GM23338 (cell line): Measurements from ENCODE around the gene GBP6. TPM values are rescaled to one million over a fixed set of nuclear protein-coding genes. Genes with fewer than 3 reads are reported as not detected.

Experiments
- ATAC-seq: fragments of 200-7000 bp; cut with Tn5 transposase; 3 replicates; pipeline ENCODE4 v1.9.1; 2020
- DNase-seq: peaks from one replicate; pipeline ENCODE4 v3.0.0-alpha.2; 2015; ENCODE audit warnings: low spot score
- H2AFZ ChIP-seq: fragments of 200-600 bp; sonication (generic); 2 replicates; pipeline ENCODE4 v1.8.0; 2016; ENCODE audit warnings: antibody characterized with exemption, mild to moderate bottlenecking, moderate library complexity
- H3F3A ChIP-seq: fragments of 200-600 bp; sonication (generic); replicated peaks from 2 replicates; pipeline ENCODE4 v1.8.0; 2017; ENCODE audit warnings: antibody characterized with exemption, mixed run types, low read depth
- H3K27ac ChIP-seq: fragments of 200-600 bp; sonication (generic); 2 replicates; pipeline ENCODE4 v1.6.1; 2016; ENCODE audit warnings: low read depth
- H3K27me3 ChIP-seq: fragments of 200-600 bp; sonication (generic); 2 replicates; pipeline ENCODE4 v1.8.0; 2016; ENCODE audit warnings: mild to moderate bottlenecking, mixed run types, moderate library complexity; ENCODE audit not compliant: insufficient read depth
- H3K36me3 ChIP-seq: fragments of 200-600 bp; sonication (generic); 2 replicates; pipeline ENCODE4 v1.8.0; 2016; ENCODE audit warnings: mild to moderate bottlenecking; ENCODE audit not compliant: insufficient read depth
- H3K4me1 ChIP-seq: fragments of 200-600 bp; sonication (generic); 2 replicates; pipeline ENCODE4 v1.8.0; 2016; ENCODE audit warnings: mild to moderate bottlenecking, moderate library complexity; ENCODE audit not compliant: insufficient read depth
- H3K4me2 ChIP-seq: fragments of 200-600 bp; sonication (generic); 2 replicates; pipeline ENCODE4 v1.7.1; 2017; ENCODE audit warnings: mixed run types
- H3K4me3 ChIP-seq: fragments of 200-600 bp; sonication (generic); 2 replicates; pipeline ENCODE4 v1.6.1; 2016; ENCODE audit warnings: mixed run types
- H3K79me2 ChIP-seq: fragments of 200-600 bp; sonication (generic); replicated peaks from 2 replicates; pipeline ENCODE4 v1.8.0; 2017; ENCODE audit warnings: mild to moderate bottlenecking; ENCODE audit not compliant: insufficient read depth
- H3K9me2 ChIP-seq: fragments of 200-600 bp; sonication (generic); 2 replicates; pipeline ENCODE4 v1.8.0; 2017; ENCODE audit not compliant: insufficient read depth
- H4K20me1 ChIP-seq: fragments of 200-600 bp; sonication (generic); replicated peaks from 2 replicates; pipeline ENCODE4 v1.8.0; 2017; ENCODE audit warnings: mild to moderate bottlenecking; ENCODE audit not compliant: insufficient read depth
- H3K27ac Mint-ChIP-seq: 2 replicates; pipeline ENCODE4 v1.8.0; 2020; ENCODE audit warnings: inconsistent platforms, mild to moderate bottlenecking, moderate library complexity, mixed read lengths
- H3K27me3 Mint-ChIP-seq: 3 replicates; pipeline ENCODE4 v1.8.0; 2022; ENCODE audit warnings: low read depth, mild to moderate bottlenecking, moderate library complexity, mixed read lengths, inconsistent platforms; ENCODE audit not compliant: insufficient read depth, poor library complexity
- H3K36me3 Mint-ChIP-seq: 3 replicates; pipeline ENCODE4 v1.8.0; 2021; ENCODE audit warnings: low read depth, mild to moderate bottlenecking, inconsistent platforms, moderate library complexity, mixed read lengths
- H3K4me1 Mint-ChIP-seq: 3 replicates; pipeline ENCODE4 v1.8.0; 2020; ENCODE audit warnings: mild to moderate bottlenecking, inconsistent platforms, mixed read lengths
- H3K4me3 Mint-ChIP-seq: 3 replicates; pipeline ENCODE4 v1.8.0; 2021; ENCODE audit warnings: moderate library complexity, mild to moderate bottlenecking, inconsistent platforms, mixed read lengths
- H3K9me3 Mint-ChIP-seq: 3 replicates; pipeline ENCODE4 v1.8.0; 2020; ENCODE audit warnings: moderate library complexity, mild to moderate bottlenecking, inconsistent platforms, mixed read lengths
- CTCF ChIP-seq, 2 experiments: fragments of 200-600 bp in 1 of 2; sonication (generic) in 1 of 2; conservative IDR thresholded peaks; 2 replicates each; pipeline versions ENCODE4 v1.5.1 to v1.6.1; 2016 to 2017; ENCODE audit warnings: antibody characterized with exemption in 2 of 2, low read depth in 2 of 2, mild to moderate bottlenecking in 2 of 2, moderate library complexity in 1 of 2
- ETS1 ChIP-seq: IDR thresholded peaks from 2 replicates; pipeline ENCODE4 v1.6.1; 2016; ENCODE audit warnings: antibody characterized with exemption
- JUNB ChIP-seq: IDR thresholded peaks from one replicate; pipeline ENCODE4 v1.6.1; 2016; ENCODE audit warnings: antibody characterized with exemption; ENCODE audit not compliant: unreplicated experiment
- NANOG ChIP-seq: IDR thresholded peaks from 2 replicates; pipeline ENCODE4 v1.6.1; 2016; ENCODE audit warnings: antibody characterized with exemption, borderline replicate concordance
- REST ChIP-seq: IDR thresholded peaks from one replicate; pipeline ENCODE4 v1.6.1; 2018; ENCODE audit warnings: antibody characterized with exemption; ENCODE audit not compliant: unreplicated experiment
- ZNF114 ChIP-seq: fragments of 250-450 bp; sonication (Bioruptor Pico); IDR thresholded peaks from 2 replicates; pipeline ENCODE4 v1.5.0; 2020; ENCODE audit warnings: mild to moderate bottlenecking, moderate library complexity
- ZNF331 ChIP-seq: fragments of 250-450 bp; sonication (Bioruptor Pico); IDR thresholded peaks from 2 replicates; pipeline ENCODE4 v1.5.0; 2020; ENCODE audit warnings: low read depth, mild to moderate bottlenecking, moderate library complexity
- ZNF462 ChIP-seq: fragments of 250-450 bp; sonication (Bioruptor Pico); IDR thresholded peaks from 2 replicates; pipeline ENCODE4 v1.5.0; 2020; ENCODE audit warnings: mild to moderate bottlenecking, moderate library complexity
- polyA plus RNA-seq: library from polyadenylated mRNA; unstranded; fragments of >200 nt; fragmentation: Nextera tagmentation; extraction: Ambion mirVana; gene quantifications from 2 replicates; pipeline ENCODE4 v1.2.1, GENCODE V29; 2016
- total RNA-seq: library from RNA; depleted of rRNA; stranded (reverse); fragments of >200 nt; shearing (Covaris generic); gene quantifications from 2 replicates; pipeline ENCODE4 v1.2.3, GENCODE V29; 2014

GBP6 gene
- total and polyA plus RNA-seq, 2 experiments from 2014 or later: not detected

- no peak for TF ChIP-seq ZNF462 (CRISPR knock-in tag)
These were observed 1.2 kb downstream of the GBP6 start (continued) for GRCh38 chr1:89364954-89365550.

- Histone ChIP-seq H4K20me1 (no peaks in the 10 kb centered on the region), H3K4me3 (no peak overlapping the region), H2AFZ (no peak overlapping the region), H3K27me3 (no peaks in the 10 kb centered on the region), H3K79me2 (no peaks in the 10 kb centered on the region), H3K4me2 (no peak overlapping the region), H3K27ac (no peak overlapping the region), H3K36me3 (no peaks in the 10 kb centered on the region), H3F3A (no peaks in the 10 kb centered on the region), H3K4me1 (peaks cover 2% of the 10 kb centered on the region), H3K9me2 (peaks cover 3% of the 10 kb centered on the region; the same call in 1 of the 2 replicates)
- H3K4me3 Mint-ChIP-seq: no peak overlapping the region
- H3K27ac Mint-ChIP-seq: no peak overlapping the region
- DNase-seq (no peak), ATAC-seq (no peak)
- no peaks in the 10 kb centered on the region for H3K9me3 Mint-ChIP-seq
- no peaks in the 10 kb centered on the region for H3K36me3 Mint-ChIP-seq
- no peaks in the 10 kb centered on the region for H3K27me3 Mint-ChIP-seq
- H3K4me1 Mint-ChIP-seq: peaks cover 17% of the 10 kb centered on the region
- TF ChIP-seq JUNB (no peak), NANOG (no peak), REST (no peak), ETS1 (no peak), ZNF331 (CRISPR knock-in tag) (no peak), ZNF114 (no peak), CTCF (conservative IDR thresholded peaks at IDR 0.05; ENCODE audit: low read depth in 2 of 2) (no peak)
These were observed 3.4 kb downstream of the GBP6 start for GRCh38 chr1:89367221-89367620.
